K562 (cell line): Measurements from ENCODE around the gene DAB1. TPM values are rescaled to one million over a fixed set of nuclear protein-coding genes. Genes with fewer than 3 reads are reported as not detected.

Experiments used
- ATAC-seq: fragments of 200-7000 bp; cut with Tn5 transposase; 3 replicates; pipeline ENCODE4 v1.9.1; 2020; ENCODE audit warnings: moderate library complexity
- BruUV-seq: library from RNA; stranded (reverse); fragments of 400-500 nt; replicated peaks from 2 replicates; lab custom pipeline; 2021; lab: Mats Ljungman, UMichigan
- CTCF ChIA-PET: fragments of 300-600 bp; formaldehyde crosslinking; extraction: SDS; loops from one replicate; lab custom pipeline; 2021; ENCODE audit warnings: low intra/inter-chr PET ratio; lab: Yijun Ruan, JAX
- POLR2A ChIA-PET: fragments of 300-600, 350-650 bp; sonication (Branson Sonifier 250); formaldehyde crosslinking; extraction: SDS; loops from one replicate; lab custom pipeline; 2021; ENCODE audit warnings: antibody characterized with exemption, inconsistent platforms; lab: Yijun Ruan, JAX
- DNase-seq, 4 experiments: peaks; one replicate each; pipeline versions ENCODE4 v3.0.0 to v3.0.0-alpha.2; 2011 to 2018; ENCODE audit warnings: low spot score in 3 of 4, mixed read lengths in 3 of 4; ENCODE audit errors: extremely low read depth in 1 of 4
- FAIRE-seq: peaks from 2 replicates; lab custom pipeline; 2011; peaks lifted over from hg19 to GRCh38; lab: Jason Lieb, UNC
- H2AFZ ChIP-seq: 2 replicates; pipeline ENCODE4 v1.6.0; 2011; ENCODE audit warnings: low read depth, low read length, control low read depth, inconsistent platforms
- H3K27ac ChIP-seq: fragments of 200-600 bp; 3 replicates; pipeline ENCODE4 v1.8.0; 2011; ENCODE audit warnings: low read depth, mild to moderate bottlenecking, control low read depth, inconsistent platforms, low read length, moderate library complexity, mixed read lengths; ENCODE audit errors: extremely low read depth
- H3K27me3 ChIP-seq, 2 experiments: fragments of 300-600 bp in 1 of 2; 2 replicates in 1 of 2; 3 replicates in 1 of 2; pipeline versions ENCODE4 v1.6.0 to v1.8.0; 2011; ENCODE audit warnings: inconsistent platforms in 2 of 2, low read length in 2 of 2, mild to moderate bottlenecking in 1 of 2, mixed read lengths in 1 of 2, moderate library complexity in 1 of 2; ENCODE audit not compliant: control insufficient read depth in 2 of 2, insufficient read depth in 2 of 2
- H3K36me3 ChIP-seq: fragments of 300-600 bp; 3 replicates; pipeline ENCODE4 v1.8.0; 2011; ENCODE audit warnings: mild to moderate bottlenecking, low read length, inconsistent platforms; ENCODE audit not compliant: control insufficient read depth, insufficient read depth
- H3K4me1 ChIP-seq, 2 experiments: fragments of 200-600 bp in 1 of 2; replicated peaks in 1 of 2; 2 replicates in 1 of 2; 3 replicates in 1 of 2; pipeline versions ENCODE4 v1.5.1 to v1.8.0; 2011; ENCODE audit warnings: inconsistent platforms in 2 of 2, low read length in 2 of 2, mild to moderate bottlenecking in 1 of 2, mixed read lengths in 1 of 2, moderate library complexity in 1 of 2; ENCODE audit not compliant: control insufficient read depth in 2 of 2, insufficient read depth in 2 of 2
- H3K4me2 ChIP-seq: 2 replicates; pipeline ENCODE4 v1.6.1; 2011; ENCODE audit warnings: low read length, control low read depth, inconsistent platforms, mixed read lengths; ENCODE audit not compliant: insufficient read depth
- H3K4me3 ChIP-seq: fragments of 200-600 bp; sonication (generic), shearing (Covaris generic); 2 replicates; pipeline ENCODE4 v1.5.1; 2016; ENCODE audit warnings: control low read depth, inconsistent platforms
- H3K79me2 ChIP-seq: fragments of 200-600 bp; 3 replicates; pipeline ENCODE4 v1.8.0; 2011; ENCODE audit warnings: low read length, inconsistent platforms; ENCODE audit not compliant: control insufficient read depth, insufficient read depth
- H3K9ac ChIP-seq, 2 experiments: 2 replicates each; pipeline versions ENCODE4 v1.6.0 to v1.6.1; 2011; ENCODE audit warnings: low read depth in 2 of 2, low read length in 2 of 2, control low read depth in 1 of 2, inconsistent platforms in 1 of 2, mild to moderate bottlenecking in 1 of 2, mixed read lengths in 1 of 2; ENCODE audit not compliant: insufficient read depth in 1 of 2
- H3K9me1 ChIP-seq: one replicate; pipeline ENCODE4 v1.6.0; 2011; ENCODE audit warnings: inconsistent platforms, mild to moderate bottlenecking, low read length, moderate library complexity; ENCODE audit not compliant: control insufficient read depth, insufficient read depth
- H3K9me3 ChIP-seq: replicated peaks from 2 replicates; pipeline ENCODE4 v1.5.1; 2011; ENCODE audit warnings: low read depth, low read length, inconsistent platforms; ENCODE audit not compliant: control insufficient read depth, insufficient read depth
- H4K20me1 ChIP-seq: replicated peaks from 2 replicates; pipeline ENCODE4 v1.6.1; 2011; ENCODE audit warnings: low read length, inconsistent platforms, mixed read lengths; ENCODE audit not compliant: control insufficient read depth, insufficient read depth
- CXXC5 ChIP-seq: fragments of 250-450 bp; sonication (Bioruptor Pico); IDR thresholded peaks from 2 replicates; pipeline ENCODE4 v1.8.0; 2022; ENCODE audit warnings: inconsistent platforms, mild to moderate bottlenecking, moderate library complexity
- GTF2F1 ChIP-seq: IDR thresholded peaks from 2 replicates; pipeline ENCODE4 v1.6.1; 2011; ENCODE audit warnings: low read depth, low read length, improper control_type of control experiment
- LCOR ChIP-seq: sonication (generic); formaldehyde crosslinking; IDR thresholded peaks from 2 replicates; pipeline ENCODE4 v1.8.0; 2022; ENCODE audit warnings: mild to moderate bottlenecking, missing genetic modification reagents
- MED1 ChIP-seq: sonication (generic); formaldehyde crosslinking; IDR thresholded peaks from 2 replicates; pipeline ENCODE4 v1.8.1; 2023; ENCODE audit warnings: missing genetic modification reagents, borderline replicate concordance
- NR1H2 ChIP-seq: sonication (generic); formaldehyde crosslinking; IDR thresholded peaks from 2 replicates; pipeline ENCODE4 v1.4.0; 2020; ENCODE audit warnings: mild to moderate bottlenecking, missing genetic modification reagents
- SRSF7 ChIP-seq: fragments of 200-400 bp; formaldehyde crosslinking; optimal IDR thresholded peaks from 2 replicates; pipeline ENCODE3; 2017; ENCODE audit warnings: mild to moderate bottlenecking, low read depth, low read length
- ZC3H8 ChIP-seq: fragments of 450-650 bp; IDR thresholded peaks from 2 replicates; pipeline ENCODE4 v1.6.1; 2017
- ZNF764 ChIP-seq: fragments of 250-450 bp; sonication (Bioruptor Pico); IDR thresholded peaks from 2 replicates; pipeline ENCODE4 v1.4.0; 2020; ENCODE audit warnings: low read depth, mild to moderate bottlenecking, moderate library complexity
- ZNF77 ChIP-seq: fragments of 250-450 bp; sonication (Bioruptor Pico); IDR thresholded peaks from 2 replicates; pipeline ENCODE4 v1.5.0; 2020
- WGBS: fragments of 100-300 bp; shearing (Covaris generic); methylation state at CpG from one replicate; pipeline ENCODE4 v1.1.6; 2016; ENCODE audit warnings: low coverage, mixed read lengths; ENCODE audit not compliant: insufficient coverage; ENCODE audit errors: missing lambda C conversion rate; 5-methylcytosine and 5-hydroxymethylcytosine counted together
- in situ Hi-C: fragments of 300-500 bp; cut with MboI; formaldehyde crosslinking; loops from 4 replicates; pipeline ENCODE4 v1.15.0; 2018; ENCODE audit warnings: inconsistent platforms, mixed read lengths
- intact Hi-C: fragments of 100-400 bp; cut with micrococcal nuclease; formaldehyde crosslinking; loops from 2 replicates; pipeline ENCODE4 v1.14.2; 2022
- polyA plus RNA-seq, 8 experiments: library from polyadenylated mRNA; depleted of rRNA in 4 of 8; stranded (reverse) in 5 of 8; unstranded in 3 of 8; fragments of >200 nt; fragmentation: Nextera tagmentation in 2 of 8; fragmentation: Illumina TruSeq in 1 of 8; extraction: Ambion mirVana in 2 of 8; extraction: Trizol in 1 of 8; gene quantifications; 2 replicates each; pipeline versions ENCODE4 v1.2.1 to v1.2.3, GENCODE V29; 2011 to 2014; ENCODE audit warnings: inconsistent platforms in 1 of 8, missing spikeins in 1 of 8
- total RNA-seq, 7 experiments: library from RNA; depleted of rRNA in 6 of 7; stranded (reverse); fragments of >200 nt in 6 of 7; fragmentation: Illumina TruSeq in 2 of 7; extraction: Trizol in 2 of 7; gene quantifications; 2 replicates each; pipeline versions ENCODE4 v1.2.1 to v1.2.3, GENCODE V29; 2011 to 2021; ENCODE audit warnings: low replicate concordance in 1 of 7
- TF ChIP-seq, protein P1 (sequence below): IDR thresholded peaks from 2 replicates; pipeline ENCODE4 v1.6.1; 2011; ENCODE audit warnings: borderline replicate concordance, low read depth, mild to moderate bottlenecking, moderate library complexity, low read length; ENCODE audit not compliant: insufficient read depth, poor library complexity, severe bottlenecking

DAB1 gene
- total and polyA plus RNA-seq, 9 of the 15 experiments (the other 6 are each of a cell fraction or from before 2014, with no cell fraction given) = not detected

DNA sequence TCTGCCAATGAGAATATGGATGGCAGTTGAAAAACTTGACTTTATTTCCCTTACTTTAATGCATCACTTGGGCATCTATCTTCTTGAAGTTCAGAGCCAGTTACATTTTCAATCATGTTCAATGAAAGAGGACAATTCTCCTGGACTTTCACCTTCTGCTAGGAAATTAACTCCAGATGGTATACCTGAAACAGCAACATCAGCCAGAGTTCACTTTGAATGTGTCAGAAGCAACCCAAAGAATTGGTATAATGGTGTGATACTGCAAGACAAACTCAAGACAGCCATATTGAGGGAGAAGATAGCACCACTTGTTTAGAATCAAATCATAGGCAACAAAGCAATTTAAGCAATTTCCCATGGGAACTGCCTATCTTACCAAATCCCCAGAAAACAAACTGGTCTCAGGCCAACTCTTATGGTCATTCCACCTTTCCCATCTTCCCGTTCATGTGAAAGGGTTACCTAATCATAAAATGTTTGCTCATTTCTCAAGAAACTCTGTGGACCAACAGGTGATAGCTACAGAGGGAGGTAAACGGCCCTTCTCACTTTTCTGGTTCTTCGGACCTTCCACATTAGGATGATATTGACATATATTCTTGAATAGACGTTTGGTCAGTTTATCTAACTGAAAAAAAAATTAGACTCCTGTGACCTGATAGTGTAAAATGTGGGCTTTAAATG, 428.3 kb downstream of the DAB1 start (continued):
- TF ChIP-seq, protein P1, sequence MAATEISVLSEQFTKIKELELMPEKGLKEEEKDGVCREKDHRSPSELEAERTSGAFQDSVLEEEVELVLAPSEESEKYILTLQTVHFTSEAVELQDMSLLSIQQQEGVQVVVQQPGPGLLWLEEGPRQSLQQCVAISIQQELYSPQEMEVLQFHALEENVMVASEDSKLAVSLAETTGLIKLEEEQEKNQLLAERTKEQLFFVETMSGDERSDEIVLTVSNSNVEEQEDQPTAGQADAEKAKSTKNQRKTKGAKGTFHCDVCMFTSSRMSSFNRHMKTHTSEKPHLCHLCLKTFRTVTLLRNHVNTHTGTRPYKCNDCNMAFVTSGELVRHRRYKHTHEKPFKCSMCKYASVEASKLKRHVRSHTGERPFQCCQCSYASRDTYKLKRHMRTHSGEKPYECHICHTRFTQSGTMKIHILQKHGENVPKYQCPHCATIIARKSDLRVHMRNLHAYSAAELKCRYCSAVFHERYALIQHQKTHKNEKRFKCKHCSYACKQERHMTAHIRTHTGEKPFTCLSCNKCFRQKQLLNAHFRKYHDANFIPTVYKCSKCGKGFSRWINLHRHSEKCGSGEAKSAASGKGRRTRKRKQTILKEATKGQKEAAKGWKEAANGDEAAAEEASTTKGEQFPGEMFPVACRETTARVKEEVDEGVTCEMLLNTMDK = no peak
- no peak for TF ChIP-seq ZNF77 (CRISPR knock-in tag)

DNA sequence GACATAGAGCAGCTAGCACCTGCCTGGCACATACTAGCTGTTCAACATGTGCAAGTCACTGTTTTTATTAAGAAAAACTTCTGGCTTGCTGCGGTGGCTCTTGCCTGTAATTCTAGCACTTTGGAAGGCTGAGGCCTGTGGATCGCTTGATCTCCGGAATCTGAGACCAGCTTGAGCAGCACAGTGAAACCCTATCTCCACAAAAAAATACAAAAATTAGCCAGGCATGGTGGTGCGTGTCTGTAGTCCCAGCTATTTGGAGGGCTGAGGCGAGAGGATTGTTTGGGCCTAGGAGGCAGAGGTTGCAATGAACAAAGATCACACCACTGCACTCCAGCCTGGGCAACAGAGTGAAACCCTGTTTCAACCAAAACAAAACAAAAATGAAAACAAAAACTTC, 430.4 kb downstream of the DAB1 start:
- Histone ChIP-seq H3K27ac (no peak overlapping the region), H3K4me3 (no peak overlapping the region), H4K20me1 (no peaks in the 10 kb centered on the region), H3K9me3 (no peaks in the 10 kb centered on the region), H3K9me1 (no peaks in the 10 kb centered on the region), H3K36me3 (no peaks in the 10 kb centered on the region), H3K79me2 (no peaks in the 10 kb centered on the region), H3K9ac (no peak overlapping the region), H3K4me1 (no peaks in the 10 kb centered on the region), H3K4me2 (no peak overlapping the region), H3K27me3 (peaks cover 0 to 6% of the 10 kb centered on the region in 2 experiments; a peak in 2 of 5 replicates), H2AFZ (no peak overlapping the region)
- BruUV-seq = no TSS peak
- intact Hi-C loops = no loop called here
- DNase-seq (no peak), FAIRE-seq (no peak), ATAC-seq (no peak)
- CTCF ChIA-PET = no interaction called here
- TF ChIP-seq LCOR (no peak), MED1 (CRISPR knock-in tag) (no peak), NR1H2 (CRISPR knock-in tag) (no peak), ZC3H8 (no peak), SRSF7 (no peak), ZNF764 (CRISPR knock-in tag) (no peak), CXXC5 (no peak), GTF2F1 (no peak)
- in situ Hi-C loops = no loop called here
- 0% methylated on average over 5 of the region's 5 CpGs for WGBS
- POLR2A ChIA-PET = no interaction called here
